HepG2 (cell line): ENCODE measurements around the gene SRCAP. TPM values are rescaled to one million over a fixed set of nuclear protein-coding genes. Genes with fewer than 3 reads are reported as not detected.

ENCODE experiments used
- ATAC-seq: fragments of 200-7000 bp; cut with Tn5 transposase; 3 replicates; pipeline ENCODE4 v1.9.1; 2020; ENCODE audit warnings: mild to moderate bottlenecking, moderate library complexity
- BruUV-seq: library from RNA; stranded (reverse); fragments of 400-500 nt; replicated peaks from 2 replicates; lab custom pipeline; 2021; lab: Mats Ljungman, UMichigan
- CTCF ChIA-PET: fragments of 300-600 bp; formaldehyde crosslinking; extraction: SDS; loops from one replicate; lab custom pipeline; 2021; ENCODE audit warnings: low total read pairs, inconsistent platforms, low intra/inter-chr PET ratio; lab: Yijun Ruan, JAX
- POLR2A ChIA-PET: fragments of 350-600 bp; sonication (Branson Sonifier 250); formaldehyde crosslinking; loops from one replicate; lab custom pipeline; 2020; ENCODE audit warnings: antibody characterized with exemption, inconsistent platforms; lab: Yijun Ruan, JAX
- DNase-seq: peaks from one replicate; pipeline ENCODE4 v3.0.0-alpha.2; 2015; ENCODE audit warnings: low spot score
- FAIRE-seq: peaks from 3 replicates; lab custom pipeline; 2011; peaks lifted over from hg19 to GRCh38; lab: Jason Lieb, UNC
- H2AFZ ChIP-seq: one replicate; pipeline ENCODE4 v1.6.1; 2011; ENCODE audit warnings: low read length, inconsistent platforms
- H3K27ac ChIP-seq: fragments of 300-600 bp; 3 replicates; pipeline ENCODE4 v1.8.0; 2011; ENCODE audit warnings: mixed run types, mild to moderate bottlenecking, mixed read lengths, low read length, inconsistent platforms; ENCODE audit not compliant: insufficient read depth; ENCODE audit errors: extremely low read length
- H3K27me3 ChIP-seq, 2 experiments: fragments of 200-600 bp in 1 of 2; 2 replicates in 1 of 2; 3 replicates in 1 of 2; pipeline versions ENCODE4 v1.6.0 to v1.8.0; 2011; ENCODE audit warnings: low read length in 2 of 2, mild to moderate bottlenecking in 2 of 2, moderate library complexity in 2 of 2, inconsistent platforms in 1 of 2; ENCODE audit not compliant: insufficient read depth in 2 of 2, control insufficient read depth in 1 of 2
- H3K36me3 ChIP-seq, 2 experiments: fragments of 200-600 bp in 1 of 2; replicated peaks in 1 of 2; 2 replicates in 1 of 2; 3 replicates in 1 of 2; pipeline versions ENCODE4 v1.5.1 to v1.8.0; 2011; ENCODE audit warnings: low read length in 2 of 2, inconsistent platforms in 1 of 2; ENCODE audit not compliant: insufficient read depth in 2 of 2, control insufficient read depth in 1 of 2
- H3K4me1 ChIP-seq: 2 replicates; pipeline ENCODE4 v1.5.1; 2012; ENCODE audit warnings: low read length, inconsistent platforms; ENCODE audit not compliant: insufficient read depth
- H3K4me2 ChIP-seq: 2 replicates; pipeline ENCODE4 v1.6.0; 2011; ENCODE audit warnings: low read depth, low read length, inconsistent platforms
- H3K4me3 ChIP-seq, 3 experiments: fragments of 200-600 bp in 1 of 3; sonication (generic), shearing (Covaris generic) in 1 of 3; replicated peaks in 1 of 3; 2 replicates each; pipeline ENCODE4 v1.5.1; 2011 to 2016; ENCODE audit warnings: low read length in 3 of 3, inconsistent platforms in 2 of 3, low read depth in 2 of 3, mild to moderate bottlenecking in 2 of 3, control low read depth in 1 of 3, mixed read lengths in 1 of 3; ENCODE audit not compliant: insufficient read depth in 1 of 3
- H3K79me2 ChIP-seq: one replicate; pipeline ENCODE4 v1.6.1; 2011; ENCODE audit warnings: low read length, inconsistent platforms; ENCODE audit not compliant: insufficient read depth
- H3K9ac ChIP-seq: 2 replicates; pipeline ENCODE4 v1.6.0; 2011; ENCODE audit warnings: mild to moderate bottlenecking, low read depth, low read length, inconsistent platforms; ENCODE audit not compliant: insufficient read depth
- H3K9me3 ChIP-seq: 2 replicates; pipeline ENCODE4 v1.5.1; 2012; ENCODE audit warnings: mild to moderate bottlenecking, low read length
- H4K20me1 ChIP-seq: 2 replicates; pipeline ENCODE4 v1.6.0; 2011; ENCODE audit warnings: inconsistent platforms, mild to moderate bottlenecking, low read length, moderate library complexity; ENCODE audit not compliant: insufficient read depth
- ATF1 ChIP-seq: IDR thresholded peaks from 2 replicates; pipeline ENCODE4 v1.6.1; 2016; ENCODE audit warnings: mild to moderate bottlenecking, control low read depth
- ELF4 ChIP-seq: sonication (generic); formaldehyde crosslinking; IDR thresholded peaks from 2 replicates; pipeline ENCODE4 v1.5.0; 2020; ENCODE audit warnings: missing genetic modification reagents, mild to moderate bottlenecking, moderate library complexity, borderline replicate concordance
- HHEX ChIP-seq: IDR thresholded peaks from 2 replicates; pipeline ENCODE4 v1.6.1; 2016; ENCODE audit warnings: control low read depth
- HIVEP1 ChIP-seq: sonication (generic); formaldehyde crosslinking; IDR thresholded peaks from 2 replicates; pipeline ENCODE4 v1.4.0; 2020; ENCODE audit warnings: mild to moderate bottlenecking, missing genetic modification reagents
- HOXA9 ChIP-seq: sonication (generic); formaldehyde crosslinking; IDR thresholded peaks from 2 replicates; pipeline ENCODE4 v1.8.1; 2022; ENCODE audit warnings: missing genetic modification reagents, mild to moderate bottlenecking, moderate library complexity, borderline replicate concordance
- JUN ChIP-seq: sonication (generic); formaldehyde crosslinking; IDR thresholded peaks from 2 replicates; pipeline ENCODE4 v1.4.0; 2020; ENCODE audit warnings: mild to moderate bottlenecking, missing genetic modification reagents
- POLR2AphosphoS2 ChIP-seq: IDR thresholded peaks from 2 replicates; pipeline ENCODE4 v1.6.1; 2011; ENCODE audit warnings: low read depth, low read length, improper control_type of control experiment
- RBM22 ChIP-seq: fragments of 200-400 bp; formaldehyde crosslinking; optimal IDR thresholded peaks from 2 replicates; pipeline ENCODE3; 2017; ENCODE audit warnings: mild to moderate bottlenecking, low read length, moderate library complexity
- ZNF20 ChIP-seq: sonication (generic); formaldehyde crosslinking; IDR thresholded peaks from 2 replicates; pipeline ENCODE4 v1.4.0; 2020; ENCODE audit warnings: mild to moderate bottlenecking, moderate library complexity, missing genetic modification reagents
- ZNF510 ChIP-seq: sonication (generic); formaldehyde crosslinking; IDR thresholded peaks from 2 replicates; pipeline ENCODE4 v1.4.0; 2020; ENCODE audit warnings: low read depth, mild to moderate bottlenecking, missing genetic modification reagents
- ZNF567 ChIP-seq: sonication (generic); formaldehyde crosslinking; IDR thresholded peaks from 2 replicates; pipeline ENCODE4 v1.8.1; 2023; ENCODE audit warnings: mild to moderate bottlenecking, missing genetic modification reagents, borderline replicate concordance
- ZNF83 ChIP-seq: sonication (generic); formaldehyde crosslinking; IDR thresholded peaks from 2 replicates; pipeline ENCODE4 v1.4.0; 2020; ENCODE audit warnings: missing genetic modification reagents, mild to moderate bottlenecking, borderline replicate concordance
- WGBS: methylation state at CpG from one replicate; pipeline ENCODE4 v1.1.6; 2017; ENCODE audit warnings: low lambda C conversion rate; 5-methylcytosine and 5-hydroxymethylcytosine counted together
- in situ Hi-C: cut with HindIII; loops from 2 replicates; pipeline ENCODE4 v1.10.0; 2017; ENCODE audit warnings: low pct_unique_long_range_greater_than_20kb; ENCODE audit not compliant: extremely low pct_ligation_motif_present
- intact Hi-C: fragments of 100-400 bp; cut with micrococcal nuclease; formaldehyde crosslinking; loops from one replicate; pipeline ENCODE4 v1.10.0; 2022; ENCODE audit not compliant: unreplicated experiment
- polyA plus RNA-seq, 8 experiments: library from polyadenylated mRNA; depleted of rRNA in 3 of 8; stranded (reverse) in 7 of 8; unstranded in 1 of 8; fragments of >200 nt; fragmentation: Illumina TruSeq in 4 of 8; extraction: Trizol in 4 of 8; gene quantifications; 2 replicates each; pipeline versions ENCODE4 v1.2.1 to v1.2.3, GENCODE V29; 2011 to 2016; ENCODE audit warnings: low read depth in 4 of 8, missing spikeins in 1 of 8, mixed read lengths in 1 of 8; ENCODE audit not compliant: insufficient read depth in 1 of 8
- total RNA-seq, 5 experiments: library from RNA; depleted of rRNA; stranded (reverse); fragments of >200 nt; fragmentation: Illumina TruSeq; extraction: Trizol; gene quantifications; 2 replicates each; pipeline ENCODE4 v1.2.3, GENCODE V29; 2016; ENCODE audit warnings: low read depth in 1 of 5
- TF ChIP-seq, protein P1 (sequence below): sonication (generic); formaldehyde crosslinking; IDR thresholded peaks from 2 replicates; pipeline ENCODE4 v1.5.1; 2020; ENCODE audit warnings: mild to moderate bottlenecking, missing genetic modification reagents, moderate library complexity
- TF ChIP-seq, protein P2 (sequence below): sonication (generic); formaldehyde crosslinking; IDR thresholded peaks from 2 replicates; pipeline ENCODE4 v1.8.1; 2023; ENCODE audit warnings: missing genetic modification reagents, inconsistent platforms, borderline replicate concordance

The SRCAP gene
- total and polyA plus RNA-seq, 2 of the 13 experiments (the other 11 are each of a cell fraction or from before 2014, with no cell fraction given): 4.9 to 9.0 TPM

DNA sequence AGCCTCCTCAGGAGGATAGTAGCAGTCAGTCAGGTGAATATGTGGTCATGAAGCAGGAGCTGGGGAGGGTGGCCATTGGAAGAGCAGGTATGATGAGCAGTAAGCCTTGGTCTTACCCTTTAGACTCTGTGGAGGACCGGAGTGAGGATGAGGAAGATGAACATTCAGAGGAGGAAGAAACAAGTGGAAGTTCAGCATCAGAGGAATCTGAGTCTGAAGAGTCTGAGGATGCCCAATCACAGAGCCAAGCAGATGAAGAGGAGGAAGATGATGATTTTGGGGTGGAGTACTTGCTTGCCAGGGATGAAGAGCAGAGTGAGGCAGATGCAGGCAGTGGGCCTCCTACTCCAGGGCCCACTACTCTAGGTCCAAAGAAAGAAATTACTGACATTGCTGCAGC is 12.7 kb downstream of the SRCAP start:
- FAIRE-seq (no peak), DNase-seq (no peak), ATAC-seq (no peak)
- no peak overlapping the region for H2AFZ ChIP-seq
- CTCF ChIA-PET: no interaction called here
- peaks cover 73 to 93% of the 10 kb centered on the region in 2 experiments for H3K36me3 ChIP-seq
- intact Hi-C loops (no loop called here), in situ Hi-C loops (no loop called here)
- no peak overlapping the region for H3K4me2 ChIP-seq
- H3K4me1 ChIP-seq: 0 out of 2 replicates have a peak, but pooled peaks cover under 1% of the 10 kb centered on the region
- peaks cover 2% of the 10 kb centered on the region for H3K79me2 ChIP-seq
- no peaks in the 10 kb centered on the region for H3K27me3 ChIP-seq
- WGBS: 100% methylated on average over 1 of the region's 1 CpG
- TSS peak; percentile 45 for BruUV-seq
- H3K27ac ChIP-seq: no peak overlapping the region
- H4K20me1 ChIP-seq: no peaks in the 10 kb centered on the region
- H3K9me3 ChIP-seq: no peaks in the 10 kb centered on the region
- no peak overlapping the region for H3K9ac ChIP-seq
- POLR2A ChIA-PET: interaction anchor here (1.3 kb wide), 1 partner anchor 10 kb away, joined by 3 read pairs; no protein-coding TSS in a partner anchor
- TF ChIP-seq JUN (no peak), POLR2AphosphoS2 (0 out of 2 replicates have a peak, but pooled peaks have one; percentile 81)
- no peak overlapping the region for H3K4me3 ChIP-seq

DNA sequence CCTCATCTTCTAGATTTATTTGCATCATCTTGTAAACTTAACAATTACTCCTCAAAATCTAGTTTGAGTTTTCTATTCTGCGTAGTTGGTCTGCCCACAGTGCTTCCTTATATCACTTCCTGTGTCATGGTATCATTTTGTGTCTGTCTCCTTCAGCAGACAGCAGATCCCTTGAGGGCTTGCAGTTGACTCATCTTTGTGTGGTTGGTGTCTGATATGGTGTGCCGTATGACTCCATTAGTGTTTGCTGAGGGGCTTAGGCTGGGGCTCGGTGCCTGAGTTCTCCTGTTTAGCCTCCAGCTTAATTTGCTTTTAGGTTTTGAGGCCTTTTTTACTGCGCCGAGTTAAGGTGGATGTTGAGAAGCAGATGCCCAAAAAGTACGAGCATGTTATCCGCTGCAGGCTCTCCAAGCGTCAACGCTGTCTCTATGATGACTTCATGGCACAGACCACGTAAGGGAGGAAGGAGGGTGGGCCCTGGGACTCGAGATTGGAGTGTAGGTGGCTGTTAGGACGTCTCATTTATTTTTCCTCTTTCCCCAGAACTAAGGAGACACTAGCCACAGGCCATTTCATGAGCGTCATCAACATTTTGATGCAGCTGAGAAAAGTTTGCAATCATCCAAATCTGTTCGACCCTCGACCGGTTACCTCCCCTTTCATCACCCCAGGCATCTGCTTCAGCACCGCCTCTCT is 16.9 kb downstream of the SRCAP start:
- Histone ChIP-seq H3K9me3 (no peaks in the 10 kb centered on the region), H3K36me3 (peaks cover 62 to 87% of the 10 kb centered on the region in 2 experiments), H3K4me3 (no peak overlapping the region), H3K4me1 (peaks cover 8% of the 10 kb centered on the region), H3K9ac (no peak overlapping the region), H3K27me3 (no peaks in the 10 kb centered on the region), H3K4me2 (no peak overlapping the region), H3K79me2 (peaks cover 2% of the 10 kb centered on the region), H2AFZ (no peak overlapping the region), H3K27ac (no peak overlapping the region), H4K20me1 (no peaks in the 10 kb centered on the region)
- BruUV-seq: no TSS peak
- ATAC-seq (no peak), DNase-seq (no peak), FAIRE-seq (no peak)
- no peak for TF ChIP-seq ZNF567 (CRISPR knock-in tag)
- TF ChIP-seq ELF4: no peak
- TF ChIP-seq HOXA9: no peak
- TF ChIP-seq RBM22: no peak
- TF ChIP-seq, protein P1, sequence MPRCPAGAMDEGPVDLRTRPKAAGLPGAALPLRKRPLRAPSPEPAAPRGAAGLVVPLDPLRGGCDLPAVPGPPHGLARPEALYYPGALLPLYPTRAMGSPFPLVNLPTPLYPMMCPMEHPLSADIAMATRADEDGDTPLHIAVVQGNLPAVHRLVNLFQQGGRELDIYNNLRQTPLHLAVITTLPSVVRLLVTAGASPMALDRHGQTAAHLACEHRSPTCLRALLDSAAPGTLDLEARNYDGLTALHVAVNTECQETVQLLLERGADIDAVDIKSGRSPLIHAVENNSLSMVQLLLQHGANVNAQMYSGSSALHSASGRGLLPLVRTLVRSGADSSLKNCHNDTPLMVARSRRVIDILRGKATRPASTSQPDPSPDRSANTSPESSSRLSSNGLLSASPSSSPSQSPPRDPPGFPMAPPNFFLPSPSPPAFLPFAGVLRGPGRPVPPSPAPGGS (CRISPR knock-in tag): no peak
- no peak for TF ChIP-seq HIVEP1 (CRISPR knock-in tag)
- no peak for TF ChIP-seq HHEX (CRISPR knock-in tag)
- no peak for TF ChIP-seq ATF1
- no peak for TF ChIP-seq ZNF20
- no peak for TF ChIP-seq ZNF510 (CRISPR knock-in tag)
- TF ChIP-seq, protein P2, sequence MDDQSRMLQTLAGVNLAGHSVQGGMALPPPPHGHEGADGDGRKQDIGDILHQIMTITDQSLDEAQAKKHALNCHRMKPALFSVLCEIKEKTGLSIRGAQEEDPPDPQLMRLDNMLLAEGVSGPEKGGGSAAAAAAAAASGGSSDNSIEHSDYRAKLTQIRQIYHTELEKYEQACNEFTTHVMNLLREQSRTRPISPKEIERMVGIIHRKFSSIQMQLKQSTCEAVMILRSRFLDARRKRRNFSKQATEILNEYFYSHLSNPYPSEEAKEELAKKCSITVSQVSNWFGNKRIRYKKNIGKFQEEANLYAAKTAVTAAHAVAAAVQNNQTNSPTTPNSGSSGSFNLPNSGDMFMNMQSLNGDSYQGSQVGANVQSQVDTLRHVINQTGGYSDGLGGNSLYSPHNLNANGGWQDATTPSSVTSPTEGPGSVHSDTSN: no peak
- no peak for TF ChIP-seq ZNF83 (CRISPR knock-in tag)
- 97% methylated on average over 17 of the region's 17 CpGs for WGBS
- POLR2A ChIA-PET: no interaction called here
- CTCF ChIA-PET: no interaction called here
- in situ Hi-C loops: no loop called here
- intact Hi-C loops: no loop called here
